Central memory CD4-positive, alpha-beta T cell (primary cell): Measurements from ENCODE around the gene LIN54.
"Not testable (repeated sequence)": the region's sequence is repeated elsewhere in the genome, so short reads cannot be mapped to it uniquely, and the experiment has no call there.

Experiments
- DNase-seq: peaks from one replicate; pipeline ENCODE4 v3.0.0; 2022

LIN54 gene

GRCh38 chr4:83012200-83012686, 1.6 kb upstream of the LIN54 start:
- DNase-seq: no peak

- DNase-seq: no peak
Measured at GRCh38 chr4:83011689-83012199, 1.1 kb upstream of the LIN54 start.

GRCh38 chr4:83010111-83010521, 507 bp downstream of the LIN54 start:
- peak; percentile 25 for DNase-seq

GRCh38 chr4:83009529-83009928, 1.1 kb downstream of the LIN54 start:
- no peak for DNase-seq

- not testable (repeated sequence) for DNase-seq
Measured at GRCh38 chr4:83003044-83003791, 7.4 kb downstream of the LIN54 start.

- DNase-seq: no peak
Measured at GRCh38 chr4:83002329-83002728, 8.3 kb downstream of the LIN54 start.

GRCh38 chr4:82998898-82999297, 11.7 kb downstream of the LIN54 start:
- no peak for DNase-seq

GRCh38 chr4:82994834-82995233, 15.8 kb downstream of the LIN54 start:
- DNase-seq: no peak

GRCh38 chr4:82989575-82990429, 20.8 kb downstream of the LIN54 start:
- DNase-seq: peak; percentile 31

GRCh38 chr4:82988323-82988832, 22.2 kb downstream of the LIN54 start:
- no peak for DNase-seq

- not testable (repeated sequence) for DNase-seq
Measured at GRCh38 chr4:82987519-82987918, 23.1 kb downstream of the LIN54 start.

GRCh38 chr4:82984459-82984858, 26.2 kb downstream of the LIN54 start:
- DNase-seq: no peak

- no peak for DNase-seq
Measured at GRCh38 chr4:82983444-82983843, 27.2 kb downstream of the LIN54 start.

- no peak for DNase-seq
Measured at GRCh38 chr4:82981138-82981537, 29.5 kb downstream of the LIN54 start.

- no peak for DNase-seq
Measured at GRCh38 chr4:82975792-82976191, 34.8 kb downstream of the LIN54 start.

- DNase-seq: no peak
Measured at GRCh38 chr4:82969414-82969813, 41.2 kb downstream of the LIN54 start.

GRCh38 chr4:82968972-82969371, 41.7 kb downstream of the LIN54 start:
- DNase-seq: no peak

GRCh38 chr4:82965763-82966162, 44.9 kb downstream of the LIN54 start:
- no peak for DNase-seq

- no peak for DNase-seq
Measured at GRCh38 chr4:82957045-82957444, 53.6 kb downstream of the LIN54 start.

GRCh38 chr4:82954212-82954611, 56.4 kb downstream of the LIN54 start:
- no peak for DNase-seq

GRCh38 chr4:82951196-82951595, 59.4 kb downstream of the LIN54 start:
- no peak for DNase-seq

- DNase-seq: no peak
Measured at GRCh38 chr4:82948647-82949204, 61.9 kb downstream of the LIN54 start.

GRCh38 chr4:82947498-82947897, 63.1 kb downstream of the LIN54 start:
- no peak for DNase-seq
